PC-9 (cell line): ENCODE measurements around the gene ZCCHC2. TPM values are rescaled to one million over a fixed set of nuclear protein-coding genes. Genes with fewer than 3 reads are reported as not detected.

Experiments
- BruUV-seq: library from RNA; stranded (reverse); fragments of 400-500 nt; replicated peaks from 2 replicates; lab custom pipeline; 2021; lab: Mats Ljungman, UMichigan
- CTCF ChIA-PET: fragments of 300-600 bp; sonication (Branson Sonifier 250); formaldehyde crosslinking; loops from one replicate; lab custom pipeline; 2022; ENCODE audit warnings: antibody characterized with exemption; lab: Charles Lee
- POLR2A ChIA-PET: fragments of 300-600 bp; sonication (Branson Sonifier 250); formaldehyde crosslinking; loops from one replicate; lab custom pipeline; 2022; ENCODE audit warnings: antibody characterized with exemption; ENCODE audit not compliant: unreplicated experiment; lab: Charles Lee
- DNase-seq, 2 experiments: peaks; one replicate each; pipeline versions ENCODE4 v3.0.0 to v3.0.0-alpha.2; 2015 to 2022; ENCODE audit warnings: mixed read lengths in 1 of 2
- H2AFZ ChIP-seq: fragments of 200-600 bp; sonication (generic); 2 replicates; pipeline ENCODE4 v1.8.1; 2017; ENCODE audit warnings: antibody characterized with exemption
- H3F3A ChIP-seq: fragments of 200-600 bp; sonication (generic); 2 replicates; pipeline ENCODE4 v1.8.1; 2017; ENCODE audit warnings: antibody characterized with exemption, mild to moderate bottlenecking, low read depth; ENCODE audit not compliant: insufficient read depth
- H3K27ac ChIP-seq: fragments of 200-600 bp; sonication (generic); 2 replicates; pipeline ENCODE4 v1.6.1; 2016; ENCODE audit warnings: mixed run types
- H3K27me3 ChIP-seq: fragments of 200-600 bp; sonication (generic); 2 replicates; pipeline ENCODE4 v1.6.1; 2016; ENCODE audit warnings: low read depth, mixed run types; ENCODE audit not compliant: insufficient read depth
- H3K36me3 ChIP-seq: fragments of 200-600 bp; sonication (generic); 2 replicates; pipeline ENCODE4 v1.6.1; 2016; ENCODE audit warnings: low read depth, mixed run types
- H3K4me1 ChIP-seq: fragments of 200-600 bp; sonication (generic); replicated peaks from 2 replicates; pipeline ENCODE4 v1.6.1; 2016; ENCODE audit warnings: mixed run types; ENCODE audit not compliant: insufficient read depth
- H3K4me2 ChIP-seq: fragments of 200-600 bp; sonication (generic); 2 replicates; pipeline ENCODE4 v1.6.1; 2017; ENCODE audit warnings: mixed run types
- H3K4me3 ChIP-seq: fragments of 200-600 bp; sonication (generic); 2 replicates; pipeline ENCODE4 v1.6.1; 2016; ENCODE audit warnings: mixed run types
- H3K79me2 ChIP-seq: fragments of 200-600 bp; sonication (generic); 2 replicates; pipeline ENCODE4 v1.6.1; 2017; ENCODE audit warnings: low read depth, mixed run types
- H3K9me2 ChIP-seq: fragments of 200-600 bp; sonication (generic); 2 replicates; pipeline ENCODE4 v1.8.1; 2017; ENCODE audit warnings: mild to moderate bottlenecking; ENCODE audit not compliant: insufficient read depth
- H3K9me3 ChIP-seq: fragments of 200-600 bp; sonication (generic); 2 replicates; pipeline ENCODE4 v1.8.1; 2016; ENCODE audit warnings: low read depth; ENCODE audit not compliant: insufficient read depth
- H4K20me1 ChIP-seq: fragments of 200-600 bp; sonication (generic); 2 replicates; pipeline ENCODE4 v1.8.1; 2017; ENCODE audit not compliant: insufficient read depth
- EZH2 ChIP-seq: fragments of 200-600 bp; sonication (generic); IDR thresholded peaks from 2 replicates; pipeline ENCODE4 v1.8.0; 2017; ENCODE audit warnings: antibody characterized with exemption, low read depth
- intact Hi-C: fragments of 100-400 bp; cut with micrococcal nuclease; formaldehyde crosslinking; loops from one replicate; pipeline ENCODE4 v1.10.0; 2022; ENCODE audit not compliant: unreplicated experiment
- total RNA-seq: library from RNA; stranded (reverse); gene quantifications from 2 replicates; pipeline ENCODE4 v1.2.3, GENCODE V29; 2021
- TF ChIP-seq, protein P1 (sequence below): fragments of 200-600 bp; sonication (generic); conservative IDR thresholded peaks from 2 replicates; pipeline ENCODE4 v1.6.1; 2017; ENCODE audit warnings: mixed run types, antibody characterized with exemption, mild to moderate bottlenecking, moderate library complexity

The ZCCHC2 gene
- total RNA-seq, 1 experiment from 2014 or later = 18.1 TPM

- BruUV-seq = no TSS peak
Observed at GRCh38 chr18:62509779-62510178, 13.0 kb upstream of the ZCCHC2 start.

DNA sequence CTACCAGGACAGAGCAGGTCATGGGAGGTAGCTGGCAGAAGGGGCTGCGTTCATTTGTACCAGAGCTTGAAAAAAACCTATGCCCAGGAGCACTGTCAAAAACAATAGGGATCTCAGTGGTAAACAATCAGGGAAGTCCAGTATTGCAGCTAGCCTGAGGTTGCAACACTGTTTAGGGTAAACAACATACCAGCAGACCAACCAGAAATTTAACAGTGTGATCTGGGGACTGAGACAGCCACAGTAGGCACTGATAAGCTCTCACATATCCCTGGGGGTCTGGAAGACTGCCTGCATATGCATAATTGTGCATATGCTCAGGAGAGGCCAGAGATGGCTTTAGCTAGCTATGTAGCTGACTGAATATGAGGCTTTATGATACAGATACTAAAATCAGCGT, 12.0 kb upstream of the ZCCHC2 start:
- no TSS peak for BruUV-seq
- peak in 1 of 2 experiments; percentile 71 for DNase-seq
- ChIA-PET CTCF (no interaction called here), POLR2A (interaction anchor here (0.6 kb wide), 1 partner anchor 222 kb away, joined by 4 read pairs; no protein-coding TSS in a partner anchor)
- Histone ChIP-seq H3K4me2 (peak overlapping the region; percentile 57), H3K36me3 (no peaks in the 10 kb centered on the region), H4K20me1 (no peaks in the 10 kb centered on the region), H3F3A (no peaks in the 10 kb centered on the region), H3K4me1 (peaks cover 25% of the 10 kb centered on the region), H2AFZ (no peak overlapping the region), H3K79me2 (no peaks in the 10 kb centered on the region), H3K9me2 (no peaks in the 10 kb centered on the region), H3K27me3 (no peaks in the 10 kb centered on the region), H3K27ac (0 out of 2 replicates have a peak overlapping the region, but pooled peaks have one; percentile 24), H3K9me3 (peaks cover 29% of the 10 kb centered on the region), H3K4me3 (no peak overlapping the region)
- TF ChIP-seq, protein P1, sequence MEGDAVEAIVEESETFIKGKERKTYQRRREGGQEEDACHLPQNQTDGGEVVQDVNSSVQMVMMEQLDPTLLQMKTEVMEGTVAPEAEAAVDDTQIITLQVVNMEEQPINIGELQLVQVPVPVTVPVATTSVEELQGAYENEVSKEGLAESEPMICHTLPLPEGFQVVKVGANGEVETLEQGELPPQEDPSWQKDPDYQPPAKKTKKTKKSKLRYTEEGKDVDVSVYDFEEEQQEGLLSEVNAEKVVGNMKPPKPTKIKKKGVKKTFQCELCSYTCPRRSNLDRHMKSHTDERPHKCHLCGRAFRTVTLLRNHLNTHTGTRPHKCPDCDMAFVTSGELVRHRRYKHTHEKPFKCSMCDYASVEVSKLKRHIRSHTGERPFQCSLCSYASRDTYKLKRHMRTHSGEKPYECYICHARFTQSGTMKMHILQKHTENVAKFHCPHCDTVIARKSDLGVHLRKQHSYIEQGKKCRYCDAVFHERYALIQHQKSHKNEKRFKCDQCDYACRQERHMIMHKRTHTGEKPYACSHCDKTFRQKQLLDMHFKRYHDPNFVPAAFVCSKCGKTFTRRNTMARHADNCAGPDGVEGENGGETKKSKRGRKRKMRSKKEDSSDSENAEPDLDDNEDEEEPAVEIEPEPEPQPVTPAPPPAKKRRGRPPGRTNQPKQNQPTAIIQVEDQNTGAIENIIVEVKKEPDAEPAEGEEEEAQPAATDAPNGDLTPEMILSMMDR = no peak
- no peak for TF ChIP-seq EZH2
- intact Hi-C loops = no loop called here

More at GRCh38 chr18:62509779-62510178, 13.0 kb upstream of the ZCCHC2 start:
- Histone ChIP-seq H3K27me3 (no peaks in the 10 kb centered on the region), H3K4me1 (peaks cover 25% of the 10 kb centered on the region), H2AFZ (no peak overlapping the region), H4K20me1 (no peaks in the 10 kb centered on the region), H3K9me2 (no peaks in the 10 kb centered on the region), H3K9me3 (peaks cover 22% of the 10 kb centered on the region), H3K4me3 (no peak overlapping the region), H3K79me2 (no peaks in the 10 kb centered on the region), H3F3A (no peaks in the 10 kb centered on the region), H3K4me2 (no peak overlapping the region; the same call in 1 of the 2 replicates), H3K36me3 (no peaks in the 10 kb centered on the region), H3K27ac (no peak overlapping the region)
- intact Hi-C loops = no loop called here
- TF ChIP-seq, protein P1 = no peak
- ChIA-PET CTCF (no interaction called here), POLR2A (no interaction called here)
- DNase-seq = no peak

DNA sequence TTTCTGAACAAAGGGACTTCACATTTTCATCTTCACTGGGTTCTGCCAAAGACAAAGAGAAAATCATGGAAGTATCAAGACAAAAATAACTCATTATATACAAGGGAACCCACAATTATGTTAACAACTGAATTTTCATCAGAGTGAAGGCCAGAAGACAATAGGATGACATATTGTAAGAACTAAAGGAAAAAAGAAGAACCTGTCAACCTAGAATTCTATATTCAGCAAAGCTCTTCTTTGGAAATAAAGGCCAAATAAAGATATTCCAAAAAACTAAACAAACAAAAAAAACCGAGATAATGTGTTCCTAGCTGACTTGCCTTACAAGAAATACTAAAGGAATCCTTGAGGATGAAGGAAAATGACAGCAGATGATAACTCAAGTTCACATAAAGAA, 10.3 kb upstream of the ZCCHC2 start:
- Histone ChIP-seq H4K20me1 (no peaks in the 10 kb centered on the region), H3K79me2 (no peaks in the 10 kb centered on the region), H3K4me2 (no peak overlapping the region), H2AFZ (no peak overlapping the region), H3K9me3 (peaks cover 29% of the 10 kb centered on the region), H3K4me1 (peaks cover 20% of the 10 kb centered on the region), H3K4me3 (no peak overlapping the region), H3K9me2 (no peaks in the 10 kb centered on the region), H3F3A (no peaks in the 10 kb centered on the region), H3K36me3 (no peaks in the 10 kb centered on the region), H3K27ac (no peak overlapping the region), H3K27me3 (no peaks in the 10 kb centered on the region)
- intact Hi-C loops = no loop called here
- ChIA-PET CTCF (interaction anchor here (0.7 kb wide), 1 partner anchor 55 kb away, joined by 3 read pairs; no protein-coding TSS in a partner anchor), POLR2A (no interaction called here)
- TF ChIP-seq, protein P1 = no peak
- no peak for TF ChIP-seq EZH2
- no TSS peak for BruUV-seq
- no peak for DNase-seq
